GM19438 (cell line): ENCODE data around the gene DUSP8.

Source experiments
- ATAC-seq: cut with Tn5 transposase; IDR thresholded peaks from one replicate; pipeline ENCODE4 v1.9.1; 2021; ENCODE audit warnings: low read depth; ENCODE audit not compliant: unreplicated experiment

DUSP8 gene

GRCh38 chr11:1534171-1534570 is 37.9 kb downstream of the DUSP8 start:
- ATAC-seq = no peak

- no peak for ATAC-seq
Observed at GRCh38 chr11:1533342-1533725, 38.7 kb downstream of the DUSP8 start.

GRCh38 chr11:1532606-1533341 is 39.3 kb downstream of the DUSP8 start:
- no peak for ATAC-seq

GRCh38 chr11:1532014-1532586 is 40.0 kb downstream of the DUSP8 start:
- ATAC-seq = no peak

GRCh38 chr11:1531449-1532013 is 40.5 kb downstream of the DUSP8 start:
- no peak for ATAC-seq

GRCh38 chr11:1530686-1531448 is 41.2 kb downstream of the DUSP8 start:
- ATAC-seq = no peak

- ATAC-seq = no peak
Observed at GRCh38 chr11:1529774-1530173, 42.3 kb downstream of the DUSP8 start.

GRCh38 chr11:1529286-1529685 is 42.8 kb downstream of the DUSP8 start:
- ATAC-seq = no peak

GRCh38 chr11:1528710-1529109 is 43.4 kb downstream of the DUSP8 start:
- ATAC-seq = no peak

GRCh38 chr11:1526785-1527184 is 45.3 kb downstream of the DUSP8 start:
- ATAC-seq = no peak

GRCh38 chr11:1523779-1524178 is 48.3 kb downstream of the DUSP8 start:
- ATAC-seq = no peak

- ATAC-seq = no peak
Observed at GRCh38 chr11:1523077-1523476, 49.0 kb downstream of the DUSP8 start.

GRCh38 chr11:1522081-1522424 is 50.0 kb downstream of the DUSP8 start:
- peak; percentile 37 for ATAC-seq

GRCh38 chr11:1521382-1522080 is 50.5 kb downstream of the DUSP8 start:
- peak; percentile 91 for ATAC-seq

GRCh38 chr11:1520663-1521267 is 51.3 kb downstream of the DUSP8 start:
- no peak for ATAC-seq

GRCh38 chr11:1520209-1520662 is 51.8 kb downstream of the DUSP8 start:
- ATAC-seq = no peak

- no peak for ATAC-seq
Observed at GRCh38 chr11:1519028-1520010, 52.8 kb downstream of the DUSP8 start.

- no peak for ATAC-seq
Observed at GRCh38 chr11:1518301-1518700, 53.8 kb downstream of the DUSP8 start.
